Measurements from ENCODE around the gene CMTM8.
A peak's percentile ranks its signal among the peaks of the same experiment; 100 is the strongest.

Gene CMTM8

GRCh38 chr3:32316976-32317375 is 78.5 kb downstream of the CMTM8 start:
- Histone ChIP-seq H3K4me1 (ENCODE audit: control insufficient read depth in 1 of 2, insufficient read depth in 2 of 2, low read length in 2 of 2) (peaks cover 3 to 12% of the 10 kb centered on the region in 2 experiments), H3K9me3 (ENCODE audit: insufficient read depth, low read depth, low read length) (peaks cover 2% of the 10 kb centered on the region), H4K91ac (ENCODE audit: low read depth, low read length) (no peak overlapping the region), H2AK5ac (ENCODE audit: low read length) (no peak overlapping the region), H3K27ac (ENCODE audit: low read depth, low read length) (no peak overlapping the region), H3K9ac (ENCODE audit: low read length) (no peak overlapping the region), H2AFZ (ENCODE audit: insufficient read depth, low read length, poor library complexity) (no peak overlapping the region), H3K36me3 (ENCODE audit: control insufficient read depth in 1 of 2, insufficient read depth in 2 of 2, low read length in 2 of 2) (no peaks in the 10 kb centered on the region), H4K12ac (ENCODE audit: low read depth, low read length) (no peak overlapping the region), H3K27me3 (ENCODE audit: insufficient read depth, low read length) (no peaks in the 10 kb centered on the region), H2BK120ac (ENCODE audit: insufficient read depth, low read length, poor library complexity) (no peak overlapping the region), H3K79me2 (ENCODE audit: control insufficient read depth, insufficient read depth, low read length, poor library complexity) (no peaks in the 10 kb centered on the region), H3K23ac (ENCODE audit: low read length) (no peak overlapping the region), H3K14ac (ENCODE audit: low read length) (no peak overlapping the region), H2BK5ac (ENCODE audit: low read depth, low read length, poor library complexity) (no peak overlapping the region), H3K4me2 (ENCODE audit: low read length) (no peak overlapping the region), H4K8ac (ENCODE audit: low read depth, low read length) (no peak overlapping the region), H3K79me1 (ENCODE audit: low read length) (no peaks in the 10 kb centered on the region), H3K4ac (ENCODE audit: low read depth, low read length) (no peak overlapping the region), H3K18ac (ENCODE audit: low read length) (no peak overlapping the region), H3K4me3 (ENCODE audit: low read depth, low read length) (no peak overlapping the region), H2BK12ac (ENCODE audit: low read length) (no peak overlapping the region)
- DNase-seq = no peak
- no CpG with 5 or more reads among the region's 2 CpGs for WGBS (ENCODE audit: extremely low coverage, insufficient coverage, insufficient read length)

- no peak overlapping the region for H3K4me3 ChIP-seq (ENCODE audit: low read depth, low read length)
- H3K4me2 ChIP-seq (ENCODE audit: low read length) = no peak overlapping the region
- H4K91ac ChIP-seq (ENCODE audit: low read depth, low read length) = no peak overlapping the region
- H3K18ac ChIP-seq (ENCODE audit: low read length) = no peak overlapping the region
- WGBS (ENCODE audit: extremely low coverage, insufficient coverage, insufficient read length) = no CpG with 5 or more reads among the region's 2 CpGs
- peaks cover 0 to 4% of the 10 kb centered on the region in 2 experiments for H3K4me1 ChIP-seq (ENCODE audit: control insufficient read depth in 1 of 2, insufficient read depth in 2 of 2, low read length in 2 of 2)
- H2AK5ac ChIP-seq (ENCODE audit: low read length) = no peak overlapping the region
- H3K14ac ChIP-seq (ENCODE audit: low read length) = no peak overlapping the region
- H3K9me3 ChIP-seq (ENCODE audit: insufficient read depth, low read depth, low read length) = peaks cover 2% of the 10 kb centered on the region
- H3K79me2 ChIP-seq (ENCODE audit: control insufficient read depth, insufficient read depth, low read length, poor library complexity) = peaks cover 2% of the 10 kb centered on the region
- no peaks in the 10 kb centered on the region for H3K36me3 ChIP-seq (ENCODE audit: control insufficient read depth in 1 of 2, insufficient read depth in 2 of 2, low read length in 2 of 2)
- H2BK12ac ChIP-seq (ENCODE audit: low read length) = no peak overlapping the region
- no peaks in the 10 kb centered on the region for H3K79me1 ChIP-seq (ENCODE audit: low read length)
- H3K27ac ChIP-seq (ENCODE audit: low read depth, low read length) = no peak overlapping the region
- H2AFZ ChIP-seq (ENCODE audit: insufficient read depth, low read length, poor library complexity) = no peak overlapping the region
- H3K9ac ChIP-seq (ENCODE audit: low read length) = no peak overlapping the region
- H3K4ac ChIP-seq (ENCODE audit: low read depth, low read length) = no peak overlapping the region
- no peak overlapping the region for H4K12ac ChIP-seq (ENCODE audit: low read depth, low read length)
- no peak overlapping the region for H2BK5ac ChIP-seq (ENCODE audit: low read depth, low read length, poor library complexity)
- DNase-seq = no peak
- H3K27me3 ChIP-seq (ENCODE audit: insufficient read depth, low read length) = no peaks in the 10 kb centered on the region
- no peak overlapping the region for H2BK120ac ChIP-seq (ENCODE audit: insufficient read depth, low read length, poor library complexity)
- H3K23ac ChIP-seq (ENCODE audit: low read length) = no peak overlapping the region
- H4K8ac ChIP-seq (ENCODE audit: low read depth, low read length) = no peak overlapping the region
Observed at GRCh38 chr3:32319607-32320006, 81.1 kb downstream of the CMTM8 start.

DNA sequence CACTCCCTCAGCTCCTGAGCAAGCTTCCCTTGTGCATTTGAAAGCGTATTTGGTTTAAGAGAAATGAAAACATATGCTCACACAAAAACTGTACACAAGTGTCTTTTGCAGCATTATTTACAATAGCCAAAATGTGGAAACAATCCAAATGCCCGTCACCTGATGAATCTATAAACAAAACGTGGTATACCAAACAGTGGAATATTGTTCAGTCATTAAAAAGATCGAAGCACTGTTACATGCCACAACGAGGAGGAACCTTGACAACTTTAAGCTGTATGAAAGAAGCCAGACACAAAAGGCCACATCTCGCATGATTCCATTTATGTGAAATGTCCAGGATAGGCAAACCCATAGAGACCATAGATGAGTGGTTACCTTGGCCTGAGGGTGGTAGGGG is 81.6 kb downstream of the CMTM8 start:
- no peak overlapping the region for H2BK5ac ChIP-seq (ENCODE audit: low read depth, low read length, poor library complexity)
- no peak overlapping the region for H4K12ac ChIP-seq (ENCODE audit: low read depth, low read length)
- WGBS (ENCODE audit: extremely low coverage, insufficient coverage, insufficient read length) = no CpG with 5 or more reads among the region's 6 CpGs
- H3K9ac ChIP-seq (ENCODE audit: low read length) = no peak overlapping the region
- no peak overlapping the region for H2BK12ac ChIP-seq (ENCODE audit: low read length)
- no peaks in the 10 kb centered on the region for H3K27me3 ChIP-seq (ENCODE audit: insufficient read depth, low read length)
- H3K23ac ChIP-seq (ENCODE audit: low read length) = no peak overlapping the region
- no peak overlapping the region for H2BK120ac ChIP-seq (ENCODE audit: insufficient read depth, low read length, poor library complexity)
- no peaks in the 10 kb centered on the region for H3K36me3 ChIP-seq (ENCODE audit: control insufficient read depth in 1 of 2, insufficient read depth in 2 of 2, low read length in 2 of 2)
- no peak overlapping the region for H3K14ac ChIP-seq (ENCODE audit: low read length)
- no peaks in the 10 kb centered on the region for H3K79me1 ChIP-seq (ENCODE audit: low read length)
- no peak overlapping the region for H3K4me2 ChIP-seq (ENCODE audit: low read length)
- H3K27ac ChIP-seq (ENCODE audit: low read depth, low read length) = no peak overlapping the region
- no peak overlapping the region for H4K91ac ChIP-seq (ENCODE audit: low read depth, low read length)
- peaks cover 2% of the 10 kb centered on the region for H3K79me2 ChIP-seq (ENCODE audit: control insufficient read depth, insufficient read depth, low read length, poor library complexity)
- H3K4ac ChIP-seq (ENCODE audit: low read depth, low read length) = no peak overlapping the region
- peaks cover 2% of the 10 kb centered on the region for H3K9me3 ChIP-seq (ENCODE audit: insufficient read depth, low read depth, low read length)
- no peak overlapping the region for H2AFZ ChIP-seq (ENCODE audit: insufficient read depth, low read length, poor library complexity)
- peaks cover 0 to 4% of the 10 kb centered on the region in 2 experiments for H3K4me1 ChIP-seq (ENCODE audit: control insufficient read depth in 1 of 2, insufficient read depth in 2 of 2, low read length in 2 of 2)
- DNase-seq = no peak
- H3K4me3 ChIP-seq (ENCODE audit: low read depth, low read length) = no peak overlapping the region
- no peak overlapping the region for H2AK5ac ChIP-seq (ENCODE audit: low read length)
- no peak overlapping the region for H3K18ac ChIP-seq (ENCODE audit: low read length)
- H4K8ac ChIP-seq (ENCODE audit: low read depth, low read length) = no peak overlapping the region

DNA sequence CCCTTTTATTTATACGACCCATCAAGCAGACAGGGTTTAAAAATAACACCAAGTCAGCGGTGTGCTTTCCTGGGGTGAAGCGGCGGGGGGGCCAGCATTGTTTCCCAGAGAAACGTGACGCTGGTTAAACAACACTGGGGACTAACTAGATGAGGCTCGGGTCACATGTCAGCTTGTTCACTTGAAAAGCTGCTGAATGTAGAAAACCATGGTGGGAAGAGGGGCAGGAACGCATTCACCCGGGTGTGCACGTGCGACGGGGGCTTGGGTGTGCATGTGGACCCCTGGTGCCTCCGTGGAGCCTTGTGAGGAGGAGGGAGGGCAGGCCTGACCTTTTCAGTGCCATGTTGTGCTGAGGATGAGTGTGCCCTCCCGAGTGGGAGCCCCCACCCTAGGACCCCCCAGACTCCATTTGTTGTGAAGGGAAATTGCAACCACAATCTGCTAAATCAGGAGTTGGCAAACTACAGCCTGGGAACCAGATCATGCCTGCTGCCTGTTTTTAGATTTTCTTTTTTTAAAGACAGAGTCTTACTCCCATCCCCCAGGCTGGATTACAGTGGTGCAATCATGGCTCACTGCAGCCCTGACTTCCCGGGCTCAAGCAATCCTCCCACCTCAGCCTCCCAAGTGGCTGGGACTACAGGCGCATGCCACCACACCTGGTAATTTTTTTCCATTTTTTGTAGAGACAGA is 82.8 kb downstream of the CMTM8 start:
- peak overlapping the region; percentile 17 for H2AFZ ChIP-seq (ENCODE audit: insufficient read depth, low read length, poor library complexity)
- no peak overlapping the region for H3K4me3 ChIP-seq (ENCODE audit: low read depth, low read length)
- H3K9ac ChIP-seq (ENCODE audit: low read length) = no peak overlapping the region
- H3K9me3 ChIP-seq (ENCODE audit: insufficient read depth, low read depth, low read length) = peaks cover 2% of the 10 kb centered on the region
- no peak overlapping the region for H2BK12ac ChIP-seq (ENCODE audit: low read length)
- H3K23ac ChIP-seq (ENCODE audit: low read length) = no peak overlapping the region
- DNase-seq = no peak
- H3K36me3 ChIP-seq (ENCODE audit: control insufficient read depth in 1 of 2, insufficient read depth in 2 of 2, low read length in 2 of 2) = no peaks in the 10 kb centered on the region
- peaks cover 2% of the 10 kb centered on the region for H3K79me2 ChIP-seq (ENCODE audit: control insufficient read depth, insufficient read depth, low read length, poor library complexity)
- no peak overlapping the region for H3K4me2 ChIP-seq (ENCODE audit: low read length)
- H3K14ac ChIP-seq (ENCODE audit: low read length) = no peak overlapping the region
- H2BK120ac ChIP-seq (ENCODE audit: insufficient read depth, low read length, poor library complexity) = no peak overlapping the region
- H3K4me1 ChIP-seq (ENCODE audit: control insufficient read depth in 1 of 2, insufficient read depth in 2 of 2, low read length in 2 of 2) = peaks cover 0 to 4% of the 10 kb centered on the region in 2 experiments
- no peak overlapping the region for H3K4ac ChIP-seq (ENCODE audit: low read depth, low read length)
- no peak overlapping the region for H2BK5ac ChIP-seq (ENCODE audit: low read depth, low read length, poor library complexity)
- peak overlapping the region; percentile 1 for H4K12ac ChIP-seq (ENCODE audit: low read depth, low read length)
- no peak overlapping the region for H3K18ac ChIP-seq (ENCODE audit: low read length)
- WGBS (ENCODE audit: extremely low coverage, insufficient coverage, insufficient read length) = no CpG with 5 or more reads among the region's 16 CpGs
- H4K91ac ChIP-seq (ENCODE audit: low read depth, low read length) = no peak overlapping the region
- no peak overlapping the region for H3K27ac ChIP-seq (ENCODE audit: low read depth, low read length)
- no peak overlapping the region for H2AK5ac ChIP-seq (ENCODE audit: low read length)
- no peaks in the 10 kb centered on the region for H3K27me3 ChIP-seq (ENCODE audit: insufficient read depth, low read length)
- H4K8ac ChIP-seq (ENCODE audit: low read depth, low read length) = no peak overlapping the region
- H3K79me1 ChIP-seq (ENCODE audit: low read length) = no peaks in the 10 kb centered on the region

Measured in trophoblast cell (in vitro differentiated cells and primary cell).